ENCODE data around the gene IPO8.
A peak's percentile ranks its signal among the peaks of the same experiment; 100 is the strongest.
"Not testable (repeated sequence)": the region's sequence is repeated elsewhere in the genome, so short reads cannot be mapped to it uniquely, and the experiment has no call there.

The IPO8 gene

DNA sequence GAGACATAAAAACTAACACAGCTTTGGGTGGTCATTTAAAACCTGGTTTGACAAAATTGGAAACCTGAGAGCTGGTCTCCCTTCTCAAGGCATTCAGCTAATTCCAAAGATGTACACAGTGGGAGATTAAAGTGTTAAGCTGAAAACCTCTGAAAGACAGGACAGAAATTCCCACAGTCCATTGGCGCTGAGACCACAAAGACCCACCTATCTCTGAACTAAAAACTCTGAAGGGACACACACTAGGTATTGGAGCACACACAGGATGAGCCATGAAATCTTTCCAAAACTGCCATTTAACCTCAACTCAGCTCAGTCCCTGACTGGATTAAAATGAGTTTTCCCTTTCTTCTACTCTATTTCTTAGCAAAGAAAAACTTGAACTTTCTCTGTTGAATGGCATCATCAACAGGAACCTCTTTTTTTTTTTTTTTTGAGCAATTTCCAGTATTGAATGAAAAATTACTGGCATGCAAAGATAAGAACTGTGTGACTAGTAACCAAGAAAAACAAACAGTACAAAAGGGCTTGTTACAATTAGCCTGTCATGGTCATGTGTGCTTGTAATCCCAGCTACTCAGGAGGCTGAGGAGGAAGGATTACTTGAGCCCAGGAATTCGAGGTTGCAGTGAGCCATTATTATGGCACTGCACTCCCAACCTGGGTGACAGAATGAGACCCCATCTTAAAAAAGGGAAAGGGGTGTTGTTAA lies 82.4 kb downstream of the IPO8 start:
- TF ChIP-seq, protein P1, sequence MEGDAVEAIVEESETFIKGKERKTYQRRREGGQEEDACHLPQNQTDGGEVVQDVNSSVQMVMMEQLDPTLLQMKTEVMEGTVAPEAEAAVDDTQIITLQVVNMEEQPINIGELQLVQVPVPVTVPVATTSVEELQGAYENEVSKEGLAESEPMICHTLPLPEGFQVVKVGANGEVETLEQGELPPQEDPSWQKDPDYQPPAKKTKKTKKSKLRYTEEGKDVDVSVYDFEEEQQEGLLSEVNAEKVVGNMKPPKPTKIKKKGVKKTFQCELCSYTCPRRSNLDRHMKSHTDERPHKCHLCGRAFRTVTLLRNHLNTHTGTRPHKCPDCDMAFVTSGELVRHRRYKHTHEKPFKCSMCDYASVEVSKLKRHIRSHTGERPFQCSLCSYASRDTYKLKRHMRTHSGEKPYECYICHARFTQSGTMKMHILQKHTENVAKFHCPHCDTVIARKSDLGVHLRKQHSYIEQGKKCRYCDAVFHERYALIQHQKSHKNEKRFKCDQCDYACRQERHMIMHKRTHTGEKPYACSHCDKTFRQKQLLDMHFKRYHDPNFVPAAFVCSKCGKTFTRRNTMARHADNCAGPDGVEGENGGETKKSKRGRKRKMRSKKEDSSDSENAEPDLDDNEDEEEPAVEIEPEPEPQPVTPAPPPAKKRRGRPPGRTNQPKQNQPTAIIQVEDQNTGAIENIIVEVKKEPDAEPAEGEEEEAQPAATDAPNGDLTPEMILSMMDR (IDR thresholded peaks at IDR 0.05; ENCODE audit: low read depth, low read length) = no peak
- no peak overlapping the region for H3K4me3 ChIP-seq (replicated peaks in 1 of 2; ENCODE audit: low read depth in 2 of 2, low read length in 2 of 2)
- DNase-seq (ENCODE audit: low read depth in 2 of 2) = peak; percentile 75 to 92

DNA sequence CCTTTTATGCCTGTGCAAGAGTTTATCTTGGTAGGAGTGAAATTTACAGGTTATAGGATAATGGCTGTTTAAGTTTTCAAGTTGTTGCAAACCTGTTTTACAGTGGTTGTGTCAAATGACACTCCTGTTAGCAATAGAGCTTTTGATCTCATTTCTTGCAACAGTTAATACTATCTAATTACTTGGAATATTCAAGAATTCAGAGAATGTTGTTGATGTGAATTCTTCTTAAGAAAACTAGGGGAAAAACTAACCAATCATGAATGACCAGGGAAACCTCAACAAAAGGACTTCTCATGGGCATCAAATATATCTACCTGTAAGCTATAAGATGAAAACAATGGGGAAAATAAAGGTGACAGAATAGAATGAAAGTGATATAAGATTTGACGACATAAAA lies 85.0 kb downstream of the IPO8 start:
- no peak for DNase-seq (ENCODE audit: low read depth in 2 of 2)
- TF ChIP-seq, protein P1 (IDR thresholded peaks at IDR 0.05; ENCODE audit: low read depth, low read length) = no peak
- no peak overlapping the region for H3K4me3 ChIP-seq (replicated peaks in 1 of 2; ENCODE audit: low read depth in 2 of 2, low read length in 2 of 2)

DNA sequence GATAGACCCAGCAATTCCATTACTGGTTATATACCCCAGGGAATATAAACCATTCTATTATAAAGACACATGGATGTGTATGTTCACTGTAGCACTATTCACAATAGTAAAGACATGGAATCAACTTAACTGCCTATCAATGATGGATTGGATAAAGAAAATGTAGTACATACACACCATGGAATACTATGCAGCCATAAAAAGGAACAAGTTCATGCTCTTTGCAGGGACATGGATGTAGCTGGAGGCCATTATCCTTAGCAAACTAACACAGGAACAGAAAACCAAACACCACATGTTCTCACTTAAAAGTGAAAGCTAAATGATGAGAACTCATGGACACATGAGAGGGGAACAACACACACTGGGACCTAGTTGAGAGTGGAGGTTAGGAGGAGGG lies 85.8 kb downstream of the IPO8 start:
- DNase-seq (ENCODE audit: low read depth in 2 of 2); H3K4me3 ChIP-seq (replicated peaks in 1 of 2; ENCODE audit: low read depth in 2 of 2, low read length in 2 of 2): not testable (repeated sequence)

DNA sequence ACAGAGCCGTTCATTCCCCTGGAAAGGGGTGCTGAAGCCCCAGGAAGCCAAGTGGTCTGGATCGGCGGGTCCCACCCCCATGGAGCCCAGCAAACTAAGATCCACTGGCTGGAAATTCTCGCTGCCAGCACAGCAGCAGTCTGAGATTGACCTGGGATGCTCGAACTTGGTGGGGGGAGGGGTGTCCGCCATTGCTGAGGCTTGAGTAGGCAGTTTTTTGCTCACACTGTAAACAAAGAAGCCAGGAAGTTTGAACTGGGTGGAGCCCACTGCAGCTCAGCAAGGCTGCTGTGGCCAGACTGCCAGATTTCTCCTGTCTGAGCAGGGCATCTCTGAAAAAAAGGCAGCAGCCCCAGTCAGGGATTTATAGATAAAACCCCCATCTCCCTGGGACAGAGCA lies 91.4 kb downstream of the IPO8 start:
- peak; percentile 32 to 54 for DNase-seq (ENCODE audit: low read depth in 2 of 2)
- not testable (repeated sequence) for H3K4me3 ChIP-seq (replicated peaks in 1 of 2; ENCODE audit: low read depth in 2 of 2, low read length in 2 of 2)

DNA sequence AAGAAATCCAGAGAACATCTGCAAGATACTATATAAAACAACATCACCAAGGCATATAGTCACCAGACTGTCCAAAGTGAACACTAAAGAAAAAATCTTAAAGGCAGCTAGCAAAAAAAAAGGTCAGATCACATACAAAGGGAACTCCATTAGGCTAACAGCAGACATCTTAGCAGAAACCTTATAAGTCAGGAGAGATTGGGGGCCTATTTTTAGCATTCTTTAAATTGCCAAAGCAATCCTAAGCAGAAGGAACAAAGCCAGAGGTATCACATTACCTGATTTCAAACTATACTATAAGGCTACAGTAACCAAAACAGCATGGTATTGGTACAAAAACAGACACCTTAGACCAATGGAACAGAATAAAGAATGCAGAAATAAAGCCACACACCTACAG lies 92.5 kb downstream of the IPO8 start:
- TF ChIP-seq, protein P1 (IDR thresholded peaks at IDR 0.05; ENCODE audit: low read depth, low read length) = no peak
- H3K4me3 ChIP-seq (replicated peaks in 1 of 2; ENCODE audit: low read depth in 2 of 2, low read length in 2 of 2) = no peak overlapping the region
- DNase-seq (ENCODE audit: low read depth in 2 of 2) = no peak

DNA sequence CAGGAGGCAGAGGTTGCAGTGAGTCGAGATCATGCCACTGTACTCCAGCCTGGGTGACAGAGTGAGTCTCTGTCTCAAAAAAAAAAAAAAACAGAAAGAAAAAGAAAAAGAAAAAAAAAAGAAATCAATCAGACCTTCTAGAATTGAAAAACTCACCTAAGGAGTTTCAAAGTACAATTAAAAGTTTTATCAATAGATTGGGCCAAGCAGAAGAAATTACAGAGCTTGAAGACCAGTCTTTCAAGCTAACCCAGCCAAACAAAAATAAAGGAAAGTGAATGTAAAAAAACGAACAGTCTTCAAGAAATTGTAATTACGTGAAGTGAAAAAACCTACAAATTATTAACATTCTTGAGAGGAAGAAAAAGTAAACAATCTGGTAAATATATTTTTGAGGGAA lies 93.0 kb downstream of the IPO8 start:
- no peak overlapping the region for H3K4me3 ChIP-seq (replicated peaks in 1 of 2; ENCODE audit: low read depth in 2 of 2, low read length in 2 of 2)
- DNase-seq (ENCODE audit: low read depth in 2 of 2) = no peak
- TF ChIP-seq, protein P1 (IDR thresholded peaks at IDR 0.05; ENCODE audit: low read depth, low read length) = no peak

DNA sequence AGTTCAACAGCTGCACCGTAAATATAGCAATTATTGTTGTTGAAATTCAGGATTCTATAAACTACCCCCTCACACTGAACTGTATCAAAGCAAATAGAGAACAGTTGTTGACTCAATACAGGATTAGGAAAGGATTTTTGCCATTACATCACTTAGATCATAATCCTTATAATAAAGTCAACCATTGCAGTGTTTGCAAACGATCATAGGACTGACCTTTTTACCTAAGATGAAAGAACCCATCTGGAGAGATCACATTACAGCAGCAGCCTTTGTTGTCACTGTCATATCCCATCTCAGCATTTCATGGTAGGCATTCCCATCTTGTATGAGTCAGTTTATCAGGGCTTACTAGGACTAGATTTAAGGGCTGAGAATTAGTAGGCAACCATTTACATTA lies 96.1 kb downstream of the IPO8 start:
- TF ChIP-seq, protein P1 (IDR thresholded peaks at IDR 0.05; ENCODE audit: low read depth, low read length) = no peak
- peak; percentile 10 to 11 for DNase-seq (ENCODE audit: low read depth in 2 of 2)
- no peak overlapping the region for H3K4me3 ChIP-seq (replicated peaks in 1 of 2; ENCODE audit: low read depth in 2 of 2, low read length in 2 of 2)

DNA sequence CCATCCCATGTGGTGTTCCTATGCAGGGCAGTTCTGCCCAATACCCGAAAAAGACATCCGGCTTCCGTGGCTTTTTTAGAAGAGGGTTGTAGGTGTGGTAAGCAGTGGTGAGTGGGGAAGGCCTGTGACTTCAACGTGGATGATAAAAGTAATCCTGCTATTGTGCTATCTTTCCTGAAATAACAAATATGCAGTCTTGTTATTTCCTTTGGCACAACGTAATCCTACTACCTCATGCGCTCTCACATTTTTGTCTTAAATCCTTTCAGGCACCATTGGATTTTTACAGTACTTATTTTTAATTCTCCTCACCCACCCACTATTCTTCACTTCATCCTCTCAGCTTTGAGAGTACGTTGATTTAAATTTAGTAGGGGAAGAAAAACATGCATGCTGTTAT lies 96.8 kb downstream of the IPO8 start:
- DNase-seq (ENCODE audit: low read depth in 2 of 2) = peak in 1 of 2 donors; percentile 25
- TF ChIP-seq, protein P1 (IDR thresholded peaks at IDR 0.05; ENCODE audit: low read depth, low read length) = no peak
- H3K4me3 ChIP-seq (replicated peaks in 1 of 2; ENCODE audit: low read depth in 2 of 2, low read length in 2 of 2) = no peak overlapping the region
